A549 (cell line): Measurements from ENCODE around the gene NFILZ.

ENCODE experiments used
- EP300 ChIP-seq, 2 experiments: fragments of >200 bp; sonication (Bioruptor Twin); formaldehyde crosslinking; IDR thresholded peaks; 2 replicates in 1 of 2; 3 replicates in 1 of 2; pipeline ENCODE4 v1.6.1; 2016 to 2017
- ESRRA ChIP-seq: fragments of 150-350 bp; IDR thresholded peaks from 2 replicates; pipeline ENCODE4 v1.6.1; 2014; ENCODE audit warnings: mild to moderate bottlenecking, low read length, borderline replicate concordance
- MAFK ChIP-seq: fragments of 450-650 bp; IDR thresholded peaks from 2 replicates; pipeline ENCODE4 v1.6.1; 2014; ENCODE audit not compliant: partially characterized antibody
- MYC ChIP-seq: IDR thresholded peaks from 2 replicates; pipeline ENCODE4 v1.6.1; 2012; ENCODE audit warnings: mild to moderate bottlenecking, inconsistent platforms, low read length, improper control_type of control experiment, borderline replicate concordance
- POLR2A ChIP-seq: IDR thresholded peaks from 2 replicates; pipeline ENCODE4 v1.6.1; 2012; ENCODE audit warnings: mild to moderate bottlenecking, low read length
- REST ChIP-seq: fragments of 200-600 bp; sonication (generic); IDR thresholded peaks from 2 replicates; pipeline ENCODE4 v1.6.1; 2016; ENCODE audit warnings: antibody characterized with exemption, mild to moderate bottlenecking, moderate library complexity
- ZNF302 ChIP-seq: fragments of 250-450 bp; sonication (Bioruptor Pico); IDR thresholded peaks from 2 replicates; pipeline ENCODE4 v1.9.0; 2021; ENCODE audit warnings: inconsistent platforms, mild to moderate bottlenecking, moderate library complexity
- TF ChIP-seq, protein P1 (sequence below): fragments of >200 bp; sonication (Bioruptor Twin); formaldehyde crosslinking; IDR thresholded peaks from 3 replicates; pipeline ENCODE4 v1.5.1; 2016
- TF ChIP-seq, protein P2 (sequence below): IDR thresholded peaks from 2 replicates; pipeline ENCODE4 v1.6.1; 2012

DNA sequence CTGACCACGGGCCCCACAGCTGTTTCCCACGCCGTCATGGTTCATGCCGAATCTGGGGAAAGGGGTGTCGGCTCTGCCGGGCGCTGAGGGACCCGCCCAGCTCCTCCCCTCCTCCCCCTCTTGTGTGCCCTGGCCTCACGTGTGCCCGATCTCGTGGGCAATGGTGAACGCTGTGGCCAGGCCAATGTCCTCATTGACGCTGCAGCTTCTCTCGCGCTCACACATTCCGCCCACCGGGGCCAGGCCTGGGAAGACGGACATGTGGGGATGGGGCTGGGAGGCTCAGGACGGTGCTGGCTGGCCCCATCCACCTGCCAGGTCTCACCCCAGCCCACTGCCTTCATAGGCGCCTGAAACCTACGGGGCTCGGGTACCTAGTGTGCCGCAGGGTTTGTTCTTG, 34.3 kb upstream of the NFILZ start:
- TF ChIP-seq, protein P1, sequence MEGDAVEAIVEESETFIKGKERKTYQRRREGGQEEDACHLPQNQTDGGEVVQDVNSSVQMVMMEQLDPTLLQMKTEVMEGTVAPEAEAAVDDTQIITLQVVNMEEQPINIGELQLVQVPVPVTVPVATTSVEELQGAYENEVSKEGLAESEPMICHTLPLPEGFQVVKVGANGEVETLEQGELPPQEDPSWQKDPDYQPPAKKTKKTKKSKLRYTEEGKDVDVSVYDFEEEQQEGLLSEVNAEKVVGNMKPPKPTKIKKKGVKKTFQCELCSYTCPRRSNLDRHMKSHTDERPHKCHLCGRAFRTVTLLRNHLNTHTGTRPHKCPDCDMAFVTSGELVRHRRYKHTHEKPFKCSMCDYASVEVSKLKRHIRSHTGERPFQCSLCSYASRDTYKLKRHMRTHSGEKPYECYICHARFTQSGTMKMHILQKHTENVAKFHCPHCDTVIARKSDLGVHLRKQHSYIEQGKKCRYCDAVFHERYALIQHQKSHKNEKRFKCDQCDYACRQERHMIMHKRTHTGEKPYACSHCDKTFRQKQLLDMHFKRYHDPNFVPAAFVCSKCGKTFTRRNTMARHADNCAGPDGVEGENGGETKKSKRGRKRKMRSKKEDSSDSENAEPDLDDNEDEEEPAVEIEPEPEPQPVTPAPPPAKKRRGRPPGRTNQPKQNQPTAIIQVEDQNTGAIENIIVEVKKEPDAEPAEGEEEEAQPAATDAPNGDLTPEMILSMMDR, result no peak
- TF ChIP-seq REST (no peak), ESRRA (no peak), POLR2A (no peak), MYC (no peak), EP300 (IDR thresholded peaks at IDR 0.05) (no peak), MAFK (no peak), ZNF302 (no peak)
- TF ChIP-seq, protein P2, sequence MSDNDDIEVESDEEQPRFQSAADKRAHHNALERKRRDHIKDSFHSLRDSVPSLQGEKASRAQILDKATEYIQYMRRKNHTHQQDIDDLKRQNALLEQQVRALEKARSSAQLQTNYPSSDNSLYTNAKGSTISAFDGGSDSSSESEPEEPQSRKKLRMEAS, result no peak
